Suprapubic skin (tissue), 4 donors: ENCODE results near the gene OR51A7. TPM values are rescaled to one million over a fixed set of nuclear protein-coding genes. Genes with fewer than 3 reads are reported as not detected.

ENCODE experiments used
- DNase-seq, 2 donors: peaks; one replicate each; pipeline ENCODE4 v3.0.0-alpha.2; 2019; ENCODE audit warnings: low spot score in 2 of 2
- H3K27ac ChIP-seq: fragments of 200-600 bp; sonication (generic); one replicate; pipeline ENCODE4 v1.5.1; 2019
- H3K27me3 ChIP-seq: fragments of 200-600 bp; sonication (generic); one replicate; pipeline ENCODE4 v1.5.1; 2019
- H3K36me3 ChIP-seq: fragments of 200-600 bp; sonication (generic); one replicate; pipeline ENCODE4 v1.5.1; 2019
- H3K4me1 ChIP-seq: fragments of 200-600 bp; sonication (generic); one replicate; pipeline ENCODE4 v1.5.1; 2019
- H3K4me3 ChIP-seq: fragments of 200-600 bp; sonication (generic); one replicate; pipeline ENCODE4 v1.5.1; 2019; ENCODE audit warnings: mild to moderate bottlenecking
- H3K9me3 ChIP-seq: fragments of 200-600 bp; sonication (generic); one replicate; pipeline ENCODE4 v1.5.1; 2019
- CTCF ChIP-seq, 2 donors: fragments of 200-600 bp in 1 of 2; fragments of 450-650 bp in 1 of 2; sonication (generic) in 1 of 2; IDR thresholded peaks; one replicate each; pipeline ENCODE4 v1.5.1; 2016 to 2019; ENCODE audit warnings: antibody characterized with exemption in 2 of 2, mild to moderate bottlenecking in 1 of 2, moderate library complexity in 1 of 2
- EP300 ChIP-seq: sonication (generic); formaldehyde crosslinking; IDR thresholded peaks from one replicate; pipeline ENCODE4 v1.6.1; 2017; ENCODE audit warnings: antibody characterized with exemption
- POLR2A ChIP-seq, 2 donors: fragments of 450-650 bp; IDR thresholded peaks; one replicate each; pipeline ENCODE4 v1.6.1; 2017; ENCODE audit warnings: antibody characterized with exemption in 2 of 2, mild to moderate bottlenecking in 2 of 2, moderate library complexity in 2 of 2
- POLR2AphosphoS5 ChIP-seq, 3 donors: sonication (generic); formaldehyde crosslinking; IDR thresholded peaks; one replicate each; pipeline ENCODE4 v1.6.1; 2017; ENCODE audit warnings: antibody characterized with exemption in 3 of 3
- WGBS: methylation state at CpG from one replicate; pipeline ENCODE4 v1.1.5; 2018; 5-methylcytosine and 5-hydroxymethylcytosine counted together
- total RNA-seq, 4 donors: library from RNA; depleted of rRNA; stranded (reverse); fragments of >200 nt; gene quantifications; one replicate each; pipeline ENCODE4 v1.1.0, GENCODE V29; 2016

OR51A7 gene
- total RNA-seq, 4 donors from 2014 or later, result not detected

GRCh38 chr11:4957396-4957795 is 53.8 kb downstream of the OR51A7 start:
- Histone ChIP-seq H3K27ac (no peak overlapping the region), H3K4me1 (no peaks in the 10 kb centered on the region), H3K36me3 (no peaks in the 10 kb centered on the region), H3K27me3 (no peaks in the 10 kb centered on the region), H3K9me3 (no peaks in the 10 kb centered on the region), H3K4me3 (no peak overlapping the region)
- 79% methylated on average over 4 of the region's 4 CpGs for WGBS
- no peak for DNase-seq
- no peak for TF ChIP-seq POLR2A (IDR thresholded peaks at IDR 0.05)
- TF ChIP-seq POLR2AphosphoS5 (IDR thresholded peaks at IDR 0.05), result no peak
- TF ChIP-seq CTCF (IDR thresholded peaks at IDR 0.05), result no peak
- TF ChIP-seq EP300, result no peak

Other genes starting within 250 kb of the OR51A7 start
- gene OR51E2, start 205.9 kb upstream of the OR51A7 start, total RNA-seq, result not detected
- gene MMP26, start 199.0 kb upstream of the OR51A7 start, total RNA-seq, result not detected
- gene OR51F1, start 133.8 kb upstream of the OR51A7 start, total RNA-seq, result not detected
- gene OR52R1, start 99.4 kb upstream of the OR51A7 start, total RNA-seq, result not detected
- gene OR51F2, start 82.5 kb upstream of the OR51A7 start, total RNA-seq, result not detected
- not detected for gene OR51S1, start 54.6 kb upstream of the OR51A7 start, total RNA-seq
- gene OR51T1, start 21.9 kb upstream of the OR51A7 start, total RNA-seq, result not detected
- gene OR51G2, start 15.6 kb downstream of the OR51A7 start, total RNA-seq, result not detected
- gene OR51G1, start 20.6 kb downstream of the OR51A7 start, total RNA-seq, result not detected
- not detected for gene OR51A4, start 43.8 kb downstream of the OR51A7 start, total RNA-seq
- gene OR51A2, start 51.9 kb downstream of the OR51A7 start, total RNA-seq, result not detected
- gene OR51L1, start 91.1 kb downstream of the OR51A7 start, total RNA-seq, result not detected
- not detected for gene OR52J3, start 142.7 kb downstream of the OR51A7 start, total RNA-seq
- gene OR52E2, start 155.8 kb downstream of the OR51A7 start, total RNA-seq, result not detected
- gene OR52E1, start 165.8 kb downstream of the OR51A7 start, total RNA-seq, result not detected
- gene OR52A5, start 234.6 kb downstream of the OR51A7 start, total RNA-seq, result not detected